ENCODE measurements around the gene SRPX.
A peak's percentile ranks its signal among the peaks of the same experiment; 100 is the strongest.

Gene SRPX

DNA sequence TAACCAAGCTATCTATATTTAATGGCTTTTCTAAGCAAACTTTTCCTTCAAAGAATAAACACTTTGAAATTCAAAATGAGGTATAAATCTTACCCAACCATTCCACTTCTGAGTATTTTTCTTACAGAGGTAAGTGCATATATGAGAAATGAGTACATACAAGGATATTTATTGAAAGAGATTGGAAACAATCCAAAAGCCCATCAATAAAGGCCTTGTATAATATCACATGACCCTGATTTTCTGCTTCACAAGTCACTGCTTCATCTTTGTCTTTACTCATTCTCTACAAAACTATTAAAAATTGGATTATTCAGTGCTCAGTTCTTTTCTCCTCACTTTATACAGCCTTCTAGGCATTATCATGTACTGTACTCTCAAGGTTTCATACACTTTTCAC lies 91.3 kb downstream of the SRPX start:
- DNase-seq, result no peak

DNA sequence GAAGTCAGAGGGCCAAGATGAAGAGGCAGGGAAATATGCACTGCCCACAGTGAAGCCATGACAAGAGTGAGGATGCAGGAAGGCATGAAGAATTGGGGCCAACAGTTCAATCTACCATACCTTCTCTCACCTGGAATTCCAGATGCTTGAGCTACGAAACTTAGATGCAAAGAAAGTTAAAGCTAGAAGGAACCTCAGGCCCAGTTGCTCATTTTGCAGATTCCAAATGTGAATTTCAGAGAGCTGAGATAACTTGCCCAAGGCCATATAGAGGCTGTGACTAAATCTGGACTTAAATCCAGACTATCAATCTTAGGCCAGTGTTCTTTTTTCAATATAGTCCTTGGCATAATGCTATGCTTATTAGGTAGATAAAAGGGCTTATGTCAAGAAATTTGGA lies 92.7 kb downstream of the SRPX start:
- no peak for DNase-seq

DNA sequence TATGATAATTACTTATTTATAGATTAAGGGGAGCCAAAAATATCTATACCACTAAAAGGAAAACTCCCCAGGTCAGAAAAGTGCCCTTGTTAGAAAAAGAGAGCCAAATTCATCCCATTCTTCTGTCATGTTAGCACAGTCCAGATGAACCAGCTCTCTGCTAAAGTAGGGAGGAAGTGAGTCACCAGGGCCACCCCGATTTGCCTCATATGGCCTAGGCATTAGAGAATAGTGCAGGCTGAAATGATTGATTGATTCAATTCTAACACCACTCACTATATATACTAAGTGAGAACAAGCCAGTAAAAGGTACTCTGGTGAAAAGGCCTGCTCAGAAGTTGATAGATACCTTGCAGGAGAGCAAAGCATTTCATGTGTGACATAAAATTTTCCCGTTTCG lies 94.5 kb downstream of the SRPX start:
- DNase-seq, result no peak

DNA sequence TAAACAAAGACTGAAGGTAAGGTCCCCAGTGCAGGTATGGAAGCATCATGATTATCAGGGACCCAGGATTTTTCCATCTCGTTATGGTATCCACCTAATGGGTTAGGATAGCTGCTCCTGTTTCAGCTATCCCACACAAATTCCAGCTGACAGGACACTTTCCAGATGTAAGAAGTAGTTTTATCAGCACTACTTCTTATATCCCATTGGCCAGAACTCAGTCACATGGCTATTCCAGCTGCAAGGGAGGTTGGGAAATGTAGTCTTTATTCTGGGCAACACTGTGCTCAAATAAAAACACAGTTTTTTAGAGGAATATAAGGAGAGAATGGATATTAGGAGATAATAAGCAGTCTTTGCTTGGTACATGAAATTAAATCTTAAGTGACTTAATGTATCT lies 96.7 kb downstream of the SRPX start:
- no peak for DNase-seq

DNA sequence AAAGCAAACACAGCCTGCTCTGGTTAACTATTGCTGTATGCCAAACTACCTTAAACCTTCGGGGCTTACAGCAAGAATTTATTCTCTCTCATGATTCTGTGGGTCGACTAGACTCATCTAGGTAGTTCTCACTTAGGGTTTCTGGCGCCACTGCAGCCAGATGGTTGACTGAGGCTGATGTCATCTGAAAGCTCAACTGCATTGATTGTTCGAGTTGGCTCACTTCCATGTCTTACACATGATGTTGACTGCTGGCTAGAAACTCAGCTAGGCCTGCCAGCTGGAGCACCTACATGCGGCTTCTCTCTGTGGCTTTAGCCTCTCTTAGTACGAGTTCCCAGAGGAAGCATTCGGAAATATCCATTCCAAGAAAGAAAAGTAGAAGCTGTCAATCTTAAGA lies 103.2 kb downstream of the SRPX start:
- peak; percentile 8 for DNase-seq

DNA sequence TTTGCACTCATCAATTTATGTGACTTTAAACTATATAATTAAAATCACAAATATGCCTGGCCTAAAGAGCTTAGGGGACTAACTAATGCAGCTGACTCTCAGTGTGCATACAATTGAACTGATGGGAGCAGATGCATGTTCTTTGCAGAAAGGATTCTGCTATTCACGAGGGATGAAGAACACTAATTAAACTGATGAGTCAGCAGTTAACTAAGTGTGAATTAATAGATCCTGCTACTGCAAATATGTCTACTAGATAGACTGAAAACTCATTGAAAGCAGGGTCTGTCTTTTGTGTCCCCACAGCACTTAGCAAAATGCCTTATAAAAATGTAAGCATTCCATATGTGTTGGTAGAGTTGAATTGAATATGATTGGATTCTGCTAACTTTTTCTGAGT lies 104.0 kb downstream of the SRPX start:
- no peak for DNase-seq

DNA sequence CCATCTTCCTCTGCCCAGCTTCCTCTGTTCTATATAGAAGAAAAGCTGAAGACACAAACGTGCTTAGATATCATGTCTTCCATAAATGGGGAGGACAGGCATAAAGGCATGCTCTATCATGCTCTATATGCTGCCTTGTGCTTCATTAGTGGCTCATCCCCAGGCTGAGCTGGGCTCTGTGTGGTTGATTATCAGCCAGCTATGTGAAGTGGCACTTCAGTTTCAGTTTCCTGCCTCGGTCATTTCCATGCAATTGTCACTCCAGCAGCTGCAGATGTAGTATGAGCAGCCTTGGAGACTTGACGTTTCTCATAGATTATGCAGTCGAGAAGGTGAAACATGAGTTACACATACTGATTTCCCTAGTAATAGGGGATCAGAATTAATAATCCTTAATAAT lies 108.1 kb downstream of the SRPX start:
- DNase-seq, result peak; percentile 6

DNA sequence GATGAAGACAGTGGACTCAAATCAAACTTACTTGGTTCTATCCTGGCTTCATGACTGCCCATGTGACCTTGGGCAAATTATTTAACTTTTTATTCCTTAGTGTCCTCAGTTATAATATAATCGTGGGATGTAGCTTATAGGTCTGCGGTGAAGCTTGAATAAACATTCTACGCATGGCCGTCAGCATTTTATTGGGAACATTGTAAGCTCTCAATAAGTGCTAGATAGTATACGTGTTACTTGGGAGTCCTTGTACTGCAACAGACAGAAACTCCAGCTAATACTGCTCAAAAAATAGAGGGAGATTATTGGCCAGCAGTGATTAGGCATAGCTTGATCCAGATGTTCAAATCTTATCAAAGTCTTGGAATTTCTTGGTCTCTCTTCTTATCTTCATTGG lies 109.5 kb downstream of the SRPX start:
- DNase-seq, result no peak

DNA sequence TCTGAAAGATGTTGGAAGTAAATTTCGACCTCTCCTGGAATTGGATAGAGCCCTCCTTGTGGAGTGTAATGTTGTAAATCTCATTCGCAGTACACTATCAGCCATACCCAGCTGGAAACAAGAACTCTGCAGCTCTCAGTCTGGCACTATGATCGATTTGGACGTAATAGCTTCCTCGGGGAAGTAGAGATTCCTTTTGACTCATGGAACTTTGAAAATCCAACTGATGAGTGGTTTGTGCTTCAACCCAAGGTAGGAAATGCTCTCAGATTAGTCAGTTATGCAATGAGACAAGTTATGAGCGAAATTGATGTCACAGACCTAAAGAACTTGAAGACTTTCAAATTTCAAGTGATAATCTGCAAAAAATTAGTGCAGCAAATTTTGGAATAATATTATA lies 110.4 kb downstream of the SRPX start:
- DNase-seq, result no peak

DNA sequence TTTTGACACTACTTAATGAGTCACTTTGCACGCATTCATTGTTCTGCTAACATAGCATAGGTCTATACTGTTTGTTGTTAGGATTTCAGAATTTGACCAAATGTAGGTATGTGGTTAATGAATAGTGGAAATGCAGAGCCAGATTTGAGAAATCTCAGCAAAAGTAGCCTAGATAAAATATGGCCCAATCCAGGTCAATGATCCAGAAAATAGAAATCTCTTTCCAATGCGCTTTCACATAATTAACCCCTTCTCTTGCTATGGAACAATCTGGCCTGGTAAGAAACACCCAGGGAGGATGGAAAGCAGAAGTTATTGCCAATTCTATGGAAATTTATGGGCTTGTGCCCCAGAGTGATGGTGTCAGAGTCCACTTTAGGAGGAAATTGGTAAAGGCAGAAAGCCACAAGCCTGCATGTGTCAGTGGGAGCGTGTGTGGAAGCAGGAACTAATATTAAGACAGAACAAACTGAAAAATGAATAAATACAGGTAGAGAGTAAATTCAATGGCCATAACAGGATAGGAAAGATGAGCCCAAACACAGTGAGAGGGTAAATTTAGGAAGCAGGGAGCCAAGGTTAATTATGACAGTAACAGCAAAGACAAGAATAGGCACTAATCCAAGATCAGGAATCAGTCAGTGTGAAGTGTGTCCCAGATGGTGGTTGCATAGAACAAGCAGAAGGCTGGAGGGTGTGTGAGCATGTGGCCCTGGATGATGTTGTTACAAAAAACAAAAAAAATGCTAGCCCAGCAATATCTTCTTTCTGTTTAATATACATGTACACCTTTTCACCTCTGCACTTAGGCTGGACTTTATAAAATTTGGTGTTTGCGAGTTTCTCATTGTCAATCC lies 111.4 kb downstream of the SRPX start:
- no peak for DNase-seq

DNA sequence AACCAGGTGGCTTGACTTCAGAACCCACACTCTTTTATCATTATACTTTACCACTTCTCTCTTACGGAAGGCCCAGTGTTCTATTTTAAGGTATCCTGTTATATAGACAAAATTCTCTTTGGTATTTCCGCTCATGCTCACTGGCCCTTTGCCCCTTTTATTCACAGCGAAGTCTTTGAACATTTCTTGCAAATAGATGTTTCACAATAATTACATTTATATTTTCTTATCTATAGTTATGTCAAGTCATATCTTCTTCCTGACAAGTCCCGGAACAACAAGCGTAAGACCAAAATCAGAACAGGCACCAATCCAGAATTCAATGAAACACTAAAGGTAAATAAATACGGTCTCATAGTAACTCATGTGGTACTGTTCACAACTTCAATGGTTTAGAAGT lies 112.3 kb downstream of the SRPX start:
- no peak for DNase-seq

DNA sequence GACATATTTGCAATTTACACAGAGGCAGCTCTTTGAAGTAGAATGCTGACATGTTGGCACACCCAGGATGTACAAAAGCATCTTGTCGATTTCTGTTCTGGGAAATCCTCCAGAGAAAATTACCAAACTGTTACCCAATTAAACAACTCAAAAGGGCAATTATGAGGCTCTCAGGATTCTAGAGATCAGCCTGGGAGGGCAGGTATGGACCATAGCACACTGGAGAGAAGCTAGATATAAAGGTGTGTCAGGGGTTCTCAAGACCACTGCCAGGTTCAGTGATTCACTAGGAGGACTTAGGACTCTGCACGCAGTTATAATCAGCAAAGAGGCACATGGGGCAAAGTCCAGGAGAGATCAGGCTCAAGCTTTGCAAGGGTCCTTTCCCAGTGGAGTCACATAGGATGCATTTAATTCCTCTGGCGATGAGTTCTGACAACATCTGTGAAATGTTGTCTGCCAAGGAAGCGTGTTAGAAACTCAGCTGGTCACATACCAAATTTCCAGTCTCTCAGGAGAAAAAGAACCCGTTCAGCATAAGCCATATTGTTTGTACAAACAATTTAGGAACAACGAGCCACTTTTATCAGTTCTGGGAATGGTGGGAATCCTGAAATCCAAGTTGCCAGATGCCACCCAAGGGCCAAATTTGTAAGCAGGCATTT lies 113.5 kb downstream of the SRPX start:
- DNase-seq, result no peak

DNA sequence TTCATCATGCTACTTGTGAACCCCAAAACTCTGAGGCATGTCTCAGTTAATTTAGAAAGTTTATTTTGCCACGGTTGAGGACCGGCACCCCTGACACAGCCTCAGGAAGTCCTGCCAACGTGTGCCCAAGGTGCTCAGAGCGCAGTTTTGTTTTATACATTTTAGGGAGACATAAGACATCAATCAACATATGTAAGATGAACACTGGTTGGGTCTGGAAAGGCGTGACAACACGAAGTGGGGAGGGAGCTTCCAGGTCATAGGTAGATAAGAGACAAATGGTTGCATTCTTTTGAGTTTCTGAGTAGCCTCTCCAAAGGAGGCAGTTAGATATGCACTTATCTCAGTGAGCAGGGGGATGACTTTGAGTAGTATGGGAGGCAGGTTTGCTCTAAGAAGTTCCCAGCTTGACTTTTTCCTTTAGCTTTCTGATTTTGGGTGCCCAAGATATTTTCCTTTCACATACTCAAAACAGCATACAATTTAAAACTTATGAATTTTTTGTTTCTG lies 115.4 kb downstream of the SRPX start:
- DNase-seq, result no peak

DNA sequence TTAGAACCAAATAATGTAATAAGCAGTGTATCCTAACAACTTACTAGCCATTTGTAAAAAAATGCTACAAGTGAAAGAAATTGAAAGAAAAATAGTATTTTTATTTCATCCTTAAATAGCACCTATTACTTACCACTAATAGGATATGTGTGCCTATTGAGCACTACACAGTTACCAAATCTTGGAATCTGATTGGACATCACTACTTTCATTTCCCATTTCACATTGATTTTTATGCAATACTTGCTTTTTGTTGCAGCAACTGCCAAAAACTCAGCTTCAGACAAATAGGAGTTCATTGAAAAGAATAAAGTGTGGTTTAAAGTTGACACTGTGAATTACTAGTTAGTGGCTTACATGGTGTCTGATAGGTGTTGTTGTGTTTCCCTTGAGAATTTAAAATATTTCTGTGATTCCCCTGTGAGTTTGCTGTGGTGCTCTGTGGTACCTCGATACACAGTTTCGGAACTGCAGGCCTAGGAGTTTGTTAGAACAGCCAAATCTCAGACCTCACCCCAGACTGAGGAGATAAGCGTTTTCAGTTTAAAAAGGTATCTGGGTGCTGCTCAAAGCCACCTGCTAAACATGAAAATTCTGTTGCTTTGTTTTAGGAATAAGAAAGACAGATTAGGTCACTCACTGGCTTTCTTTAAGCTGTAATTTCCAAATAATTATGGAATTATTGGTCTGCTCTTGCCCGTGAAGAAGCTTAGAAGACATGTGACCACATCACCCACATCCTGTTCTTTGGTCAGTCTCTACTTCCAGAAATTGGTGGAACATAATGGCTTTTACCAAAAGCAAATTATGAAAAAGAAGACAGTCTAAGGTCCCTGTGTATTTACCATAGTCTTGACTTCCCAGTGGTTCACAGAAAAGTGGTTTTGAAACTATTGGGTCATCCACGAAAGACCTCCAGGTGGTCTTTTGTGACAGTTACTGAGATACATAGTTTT lies 116.5 kb downstream of the SRPX start:
- no peak for DNase-seq

DNA sequence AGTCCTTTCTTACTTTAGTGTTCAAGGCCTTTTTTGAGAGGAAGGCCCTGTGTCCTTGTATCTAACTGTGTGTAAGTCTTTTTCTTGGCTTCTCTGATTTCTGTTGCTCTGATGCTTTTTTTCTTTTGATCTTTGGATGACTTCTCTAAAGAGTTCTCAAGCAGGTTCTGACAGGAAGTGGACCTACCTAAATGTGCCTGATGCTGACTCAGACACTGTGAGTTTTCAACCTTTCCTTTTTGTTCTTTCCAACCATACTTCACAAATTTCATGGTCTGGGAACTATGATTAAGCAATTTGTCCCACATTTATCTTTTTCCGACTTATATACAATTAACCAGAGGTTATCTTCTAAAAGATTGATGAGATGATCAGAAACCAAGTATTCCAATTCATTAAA lies 117.8 kb downstream of the SRPX start:
- no peak for DNase-seq

DNA sequence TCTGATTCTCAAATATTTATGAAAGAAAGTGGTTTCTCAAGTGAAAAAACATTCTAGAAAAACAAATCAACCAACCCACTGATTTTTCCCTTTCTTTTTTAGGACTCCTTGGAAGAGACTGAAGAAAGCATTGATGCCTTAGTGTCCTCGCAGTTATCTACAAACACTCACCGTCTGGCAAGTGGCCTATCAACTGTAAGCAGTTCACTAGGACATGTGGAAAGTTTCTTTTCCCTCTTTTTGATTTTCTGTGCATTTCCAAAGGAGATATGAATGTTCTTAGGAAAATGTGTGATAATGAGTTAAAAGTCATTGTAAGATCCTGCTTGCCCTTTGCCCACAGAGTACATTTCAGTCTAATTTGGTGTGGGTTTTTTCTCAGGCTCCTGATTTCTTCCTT lies 118.4 kb downstream of the SRPX start:
- DNase-seq, result no peak

DNA sequence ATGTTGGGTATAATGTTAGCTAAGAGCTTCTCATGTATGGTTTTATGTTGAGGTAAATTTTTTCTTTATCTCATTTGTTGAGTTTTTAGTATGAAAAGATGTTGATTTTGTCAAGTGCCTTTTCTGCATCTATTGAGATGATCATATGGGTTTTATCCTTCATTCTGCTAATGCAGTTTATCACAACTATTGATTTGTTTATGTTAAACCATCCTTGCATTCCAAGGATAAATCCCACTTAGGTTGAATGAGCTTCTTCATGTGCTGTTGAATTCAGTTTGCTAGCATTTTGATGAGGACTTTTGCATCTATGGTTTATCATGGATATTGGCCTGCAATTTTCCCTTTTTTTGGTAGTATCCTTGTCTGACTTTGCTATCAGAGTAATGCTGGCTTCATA lies 121.0 kb downstream of the SRPX start:
- no peak for DNase-seq

Measured in NCI-H1092 (cell line).